Ascending aorta (tissue), 2 donors: ENCODE data around the gene AOPEP. TPM values are rescaled to one million over a fixed set of nuclear protein-coding genes. Genes with fewer than 3 reads are reported as not detected.

Experiments used
- DNase-seq, 2 donors: peaks; one replicate each; pipeline ENCODE4 v3.0.0-alpha.2; 2019; ENCODE audit warnings: low spot score in 2 of 2
- H3K27ac ChIP-seq, 2 donors: fragments of 200-600 bp; sonication (generic); one replicate each; pipeline ENCODE4 v1.5.1; 2016 to 2017; ENCODE audit warnings: mild to moderate bottlenecking in 1 of 2
- H3K27me3 ChIP-seq: fragments of 200-600 bp; sonication (generic); one replicate; pipeline ENCODE4 v1.5.1; 2017
- H3K36me3 ChIP-seq, 2 donors: fragments of 200-600 bp; sonication (generic); one replicate each; pipeline ENCODE4 v1.5.1; 2016
- H3K4me1 ChIP-seq, 2 donors: fragments of 200-600 bp; sonication (generic); one replicate each; pipeline ENCODE4 v1.5.1; 2016 to 2017; ENCODE audit warnings: mild to moderate bottlenecking in 1 of 2
- H3K4me3 ChIP-seq, 2 donors: fragments of 200-600 bp; sonication (generic); one replicate each; pipeline ENCODE4 v1.5.1; 2016 to 2017; ENCODE audit warnings: mild to moderate bottlenecking in 1 of 2
- H3K9me3 ChIP-seq, 2 donors: fragments of 200-600 bp; sonication (generic); one replicate each; pipeline ENCODE4 v1.5.1; 2016
- CTCF ChIP-seq, 3 experiments: fragments of 200-600 bp in 2 of 3; fragments of 450-650 bp in 1 of 3; sonication (generic) in 2 of 3; IDR thresholded peaks; one replicate each; pipeline ENCODE4 v1.5.1; 2016 to 2019; ENCODE audit warnings: antibody characterized with exemption in 3 of 3, mild to moderate bottlenecking in 1 of 3, moderate library complexity in 1 of 3
- intact Hi-C: fragments of 100-400 bp; cut with DNase I; formaldehyde crosslinking; loops from one replicate; pipeline ENCODE4 v1.15.1; 2023
- total RNA-seq: library from RNA; depleted of rRNA; stranded (reverse); fragments of >200 nt; gene quantifications from one replicate; pipeline ENCODE4 v1.1.0, GENCODE V29; 2016

Gene AOPEP
- total RNA-seq, 1 donor from 2014 or later = 333 TPM

GRCh38 chr9:94778013-94778412 lies 51.5 kb downstream of the AOPEP start:
- TF ChIP-seq CTCF (IDR thresholded peaks at IDR 0.05) = no peak
- H3K27me3 ChIP-seq = no peaks in the 10 kb centered on the region
- no peak overlapping the region for H3K27ac ChIP-seq
- H3K36me3 ChIP-seq = no peaks in the 10 kb centered on the region
- no peak for DNase-seq
- H3K9me3 ChIP-seq = no peaks in the 10 kb centered on the region
- intact Hi-C loops = no loop called here
- peaks cover 2 to 29% of the 10 kb centered on the region in 2 donors for H3K4me1 ChIP-seq
- H3K4me3 ChIP-seq = no peak overlapping the region

- no peaks in the 10 kb centered on the region for H3K36me3 ChIP-seq
- H3K4me3 ChIP-seq = no peak overlapping the region
- peaks cover 0 to 30% of the 10 kb centered on the region in 2 donors for H3K4me1 ChIP-seq
- H3K9me3 ChIP-seq = no peaks in the 10 kb centered on the region
- DNase-seq = no peak
- TF ChIP-seq CTCF (IDR thresholded peaks at IDR 0.05) = no peak
- intact Hi-C loops = no loop called here
- H3K27me3 ChIP-seq = no peaks in the 10 kb centered on the region
- H3K27ac ChIP-seq = no peak overlapping the region
Measured at GRCh38 chr9:94779031-94779430, 52.5 kb downstream of the AOPEP start.

- DNase-seq = no peak
- no peak for TF ChIP-seq CTCF (IDR thresholded peaks at IDR 0.05)
- intact Hi-C loops = loop anchor here (5.0 kb wide), 1 partner anchor 348 kb away; no protein-coding TSS in a partner anchor
- no peak overlapping the region for H3K4me3 ChIP-seq
- no peaks in the 10 kb centered on the region for H3K36me3 ChIP-seq
- peaks cover 0 to 30% of the 10 kb centered on the region in 2 donors for H3K4me1 ChIP-seq
- no peaks in the 10 kb centered on the region for H3K27me3 ChIP-seq
- no peaks in the 10 kb centered on the region for H3K9me3 ChIP-seq
- peak overlapping the region; percentile 83 to 84 for H3K27ac ChIP-seq
Measured at GRCh38 chr9:94779693-94780290, 53.3 kb downstream of the AOPEP start.

GRCh38 chr9:94780516-94780950 lies 54.0 kb downstream of the AOPEP start:
- Histone ChIP-seq H3K27me3 (no peaks in the 10 kb centered on the region), H3K9me3 (no peaks in the 10 kb centered on the region), H3K36me3 (no peaks in the 10 kb centered on the region), H3K4me1 (peaks cover 0 to 30% of the 10 kb centered on the region in 2 donors), H3K4me3 (no peak overlapping the region), H3K27ac (peak overlapping the region; percentile 83 to 84)
- peak; percentile 38 to 90 for DNase-seq
- no peak for TF ChIP-seq CTCF (IDR thresholded peaks at IDR 0.05)
- intact Hi-C loops = loop anchor here (5.0 kb wide), 1 partner anchor 347 kb away; no protein-coding TSS in a partner anchor

GRCh38 chr9:94782355-94783101 lies 56.0 kb downstream of the AOPEP start:
- H3K4me3 ChIP-seq = peak overlapping the region in 1 of 2 donors; percentile 0
- intact Hi-C loops = loop anchor here (2.0 to 5.0 kb wide), 5 partner anchors 18 to 345 kb away; no protein-coding TSS in a partner anchor

More at GRCh38 chr9:94782355-94783101, 56.0 kb downstream of the AOPEP start:
- no peak for TF ChIP-seq CTCF (IDR thresholded peaks at IDR 0.05)
- H3K36me3 ChIP-seq = no peaks in the 10 kb centered on the region
- H3K9me3 ChIP-seq = no peaks in the 10 kb centered on the region
- H3K27me3 ChIP-seq = no peaks in the 10 kb centered on the region
- peak overlapping the region; percentile 83 to 84 for H3K27ac ChIP-seq
- H3K4me1 ChIP-seq = peaks cover 0 to 34% of the 10 kb centered on the region in 2 donors
- no peak for DNase-seq
